Esophagus muscularis mucosa (tissue), 4 donors: ENCODE data around the gene CCNB1. TPM values are rescaled to one million over a fixed set of nuclear protein-coding genes. Genes with fewer than 3 reads are reported as not detected.

ENCODE experiments used
- DNase-seq: peaks from one replicate; pipeline ENCODE4 v3.0.0-alpha.2; 2017; ENCODE audit errors: extremely low spot score
- H3K27ac ChIP-seq, 4 donors: fragments of 200-600 bp; sonication (generic); replicated peaks in 1 of 4; 1 replicate in 3 of 4; 2 replicates in 1 of 4; pipeline ENCODE4 v1.5.1; 2016 to 2019; ENCODE audit warnings: mild to moderate bottlenecking in 1 of 4
- H3K27me3 ChIP-seq, 4 donors: fragments of 200-600 bp; sonication (generic); one replicate each; pipeline versions ENCODE4 v1.5.1 to v1.6.0; 2016 to 2019
- H3K36me3 ChIP-seq, 4 donors: fragments of 200-600 bp; sonication (generic); one replicate each; pipeline ENCODE4 v1.5.1; 2016 to 2019
- H3K4me1 ChIP-seq, 4 donors: fragments of 200-600 bp; sonication (generic); one replicate each; pipeline ENCODE4 v1.5.1; 2016 to 2019
- H3K4me3 ChIP-seq, 4 donors: fragments of 200-600 bp; sonication (generic); 1 replicate in 2 of 4; 2 replicates in 2 of 4; pipeline ENCODE4 v1.5.1; 2016 to 2019; ENCODE audit warnings: mild to moderate bottlenecking in 4 of 4, moderate library complexity in 1 of 4
- H3K9me3 ChIP-seq, 4 donors: fragments of 200-600 bp; sonication (generic); 1 replicate in 3 of 4; 2 replicates in 1 of 4; pipeline ENCODE4 v1.5.1; 2016 to 2019
- CTCF ChIP-seq, 3 experiments: fragments of 200-600 bp in 2 of 3; fragments of 450-650 bp in 1 of 3; sonication (generic) in 2 of 3; IDR thresholded peaks; one replicate each; pipeline ENCODE4 v1.5.1; 2017 to 2019; ENCODE audit warnings: antibody characterized with exemption in 3 of 3, mild to moderate bottlenecking in 2 of 3, moderate library complexity in 1 of 3
- EP300 ChIP-seq: sonication (generic); formaldehyde crosslinking; IDR thresholded peaks from one replicate; pipeline ENCODE4 v1.6.1; 2017; ENCODE audit warnings: antibody characterized with exemption
- POLR2A ChIP-seq: fragments of 450-650 bp; IDR thresholded peaks from one replicate; pipeline ENCODE4 v1.6.1; 2017; ENCODE audit warnings: antibody characterized with exemption, moderate library complexity, mild to moderate bottlenecking, low read depth
- POLR2AphosphoS5 ChIP-seq, 2 donors: sonication (generic); formaldehyde crosslinking; IDR thresholded peaks; one replicate each; pipeline ENCODE4 v1.6.1; 2017; ENCODE audit warnings: antibody characterized with exemption in 2 of 2
- WGBS: methylation state at CpG from one replicate; pipeline ENCODE4 v1.1.5; 2018; 5-methylcytosine and 5-hydroxymethylcytosine counted together
- intact Hi-C: fragments of 100-400 bp; cut with DNase I; formaldehyde crosslinking; loops from one replicate; pipeline ENCODE4 v1.15.1; 2023
- total RNA-seq, 4 donors: library from RNA; depleted of rRNA; stranded (reverse); fragments of >200 nt; gene quantifications; one replicate each; pipeline versions ENCODE4 v1.1.0 to v1.2.1, GENCODE V29; 2016

CCNB1 gene
- total RNA-seq, 4 donors from 2014 or later, result 0.83 to 2.8 (median 2.2) TPM

GRCh38 chr5:69156456-69156855 is 10.5 kb upstream of the CCNB1 start:
- Histone ChIP-seq H3K27ac (no peak overlapping the region), H3K36me3 (no peaks in the 10 kb centered on the region), H3K27me3 (no peaks in the 10 kb centered on the region), H3K4me1 (no peaks in the 10 kb centered on the region), H3K4me3 (no peak overlapping the region), H3K9me3 (no peaks in the 10 kb centered on the region)
- no peak for DNase-seq
- TF ChIP-seq EP300 (no peak), CTCF (IDR thresholded peaks at IDR 0.05) (no peak), POLR2AphosphoS5 (IDR thresholded peaks at IDR 0.05) (no peak), POLR2A (no peak)
- 97% methylated on average over 11 of the region's 11 CpGs for WGBS
- intact Hi-C loops, result no loop called here

GRCh38 chr5:69158039-69158438 is 8.9 kb upstream of the CCNB1 start:
- TF ChIP-seq POLR2AphosphoS5 (IDR thresholded peaks at IDR 0.05), result no peak
- TF ChIP-seq POLR2A, result no peak
- TF ChIP-seq EP300, result no peak
- no peak for TF ChIP-seq CTCF (IDR thresholded peaks at IDR 0.05)

GRCh38 chr5:69160651-69161050 is 6.3 kb upstream of the CCNB1 start:
- WGBS, result 91% methylated on average over 16 of the region's 16 CpGs
- no peaks in the 10 kb centered on the region for H3K9me3 ChIP-seq
- no peak overlapping the region for H3K27ac ChIP-seq
- intact Hi-C loops, result loop anchor here (10.0 kb wide), 1 partner anchor 54 kb away; a partner anchor contains a TSS
- H3K4me1 ChIP-seq, result no peaks in the 10 kb centered on the region
- H3K36me3 ChIP-seq, result no peaks in the 10 kb centered on the region
- TF ChIP-seq POLR2A, result no peak
- no peak for TF ChIP-seq EP300
- TF ChIP-seq CTCF (IDR thresholded peaks at IDR 0.05), result no peak
- TF ChIP-seq POLR2AphosphoS5 (IDR thresholded peaks at IDR 0.05), result no peak
- H3K27me3 ChIP-seq, result no peaks in the 10 kb centered on the region
- no peak overlapping the region for H3K4me3 ChIP-seq
- no peak for DNase-seq

More at GRCh38 chr5:69158039-69158438, 8.9 kb upstream of the CCNB1 start:
- DNase-seq, result no peak
- Histone ChIP-seq H3K36me3 (no peaks in the 10 kb centered on the region), H3K27me3 (no peaks in the 10 kb centered on the region), H3K4me3 (no peak overlapping the region), H3K4me1 (no peaks in the 10 kb centered on the region), H3K27ac (no peak overlapping the region), H3K9me3 (no peaks in the 10 kb centered on the region)
- intact Hi-C loops, result no loop called here
- WGBS, result 97% methylated on average over 3 of the region's 3 CpGs

- TF ChIP-seq CTCF (IDR thresholded peaks at IDR 0.05) (no peak), POLR2AphosphoS5 (IDR thresholded peaks at IDR 0.05) (no peak), POLR2A (no peak), EP300 (no peak)
- intact Hi-C loops, result loop anchor here (5.0 to 10.0 kb wide), 2 partner anchors 47 to 70 kb away; a partner anchor contains a TSS
- peak overlapping the region; percentile 35 to 66 (median 51) for H3K27ac ChIP-seq
- peaks cover 0 to 14% (median 6%) of the 10 kb centered on the region in 4 donors for H3K36me3 ChIP-seq
- H3K9me3 ChIP-seq, result no peaks in the 10 kb centered on the region
- H3K4me1 ChIP-seq, result peaks cover 9 to 18% (median 15%) of the 10 kb centered on the region in 4 donors
- DNase-seq, result no peak
- 0% methylated on average over 11 of the region's 11 CpGs for WGBS
- H3K27me3 ChIP-seq, result no peaks in the 10 kb centered on the region
- peak overlapping the region; percentile 69 to 79 (median 72) for H3K4me3 ChIP-seq
Observed at GRCh38 chr5:69167493-69167855, 524 bp downstream of the CCNB1 start.

- intact Hi-C loops, result loop anchor here (5.0 to 10.0 kb wide), 2 partner anchors 47 to 69 kb away; a partner anchor contains a TSS
- Histone ChIP-seq H3K9me3 (no peaks in the 10 kb centered on the region), H3K36me3 (peaks cover 0 to 15% (median 6%) of the 10 kb centered on the region in 4 donors), H3K4me1 (peaks cover 9 to 18% (median 15%) of the 10 kb centered on the region in 4 donors), H3K4me3 (peak overlapping the region; percentile 69 to 79 (median 72)), H3K27ac (no peak overlapping the region), H3K27me3 (no peaks in the 10 kb centered on the region)
- TF ChIP-seq EP300 (no peak), CTCF (IDR thresholded peaks at IDR 0.05) (no peak), POLR2AphosphoS5 (IDR thresholded peaks at IDR 0.05) (no peak), POLR2A (no peak)
- 35% methylated on average over 8 of the region's 8 CpGs for WGBS
- DNase-seq, result no peak
Observed at GRCh38 chr5:69167929-69168328, 979 bp downstream of the CCNB1 start.
